WTC11 (cell line): ENCODE measurements around the gene NRIP2. TPM values are rescaled to one million over a fixed set of nuclear protein-coding genes. Genes with fewer than 3 reads are reported as not detected.

ENCODE experiments used
- ATF6 ChIP-seq: sonication (generic); formaldehyde crosslinking; IDR thresholded peaks from 2 replicates; pipeline ENCODE4 v1.8.1; 2023; ENCODE audit warnings: mild to moderate bottlenecking, missing genetic modification reagents
- CREB1 ChIP-seq: sonication (generic); formaldehyde crosslinking; IDR thresholded peaks from 2 replicates; pipeline ENCODE4 v1.8.0; 2023; ENCODE audit warnings: mild to moderate bottlenecking, missing genetic modification reagents
- E2F1 ChIP-seq: sonication (generic); formaldehyde crosslinking; IDR thresholded peaks from 2 replicates; pipeline ENCODE4 v1.8.0; 2022; ENCODE audit warnings: mild to moderate bottlenecking, missing genetic modification reagents
- E2F4 ChIP-seq: sonication (generic); formaldehyde crosslinking; IDR thresholded peaks from 2 replicates; pipeline ENCODE4 v1.8.1; 2022; ENCODE audit warnings: low read depth, mild to moderate bottlenecking, moderate library complexity, missing genetic modification reagents, borderline replicate concordance
- ERG ChIP-seq: fragments of 250-450 bp; sonication (Bioruptor Pico); IDR thresholded peaks from 2 replicates; pipeline ENCODE4 v1.8.0; 2021; ENCODE audit warnings: mild to moderate bottlenecking
- FOXP4 ChIP-seq: sonication (generic); formaldehyde crosslinking; IDR thresholded peaks from 2 replicates; pipeline ENCODE4 v1.8.0; 2022; ENCODE audit warnings: mild to moderate bottlenecking, missing genetic modification reagents
- GABPB1 ChIP-seq: sonication (generic); formaldehyde crosslinking; IDR thresholded peaks from 2 replicates; pipeline ENCODE4 v1.8.1; 2023; ENCODE audit warnings: mild to moderate bottlenecking, missing genetic modification reagents
- NFATC4 ChIP-seq: fragments of 250-450 bp; sonication (Bioruptor Pico); IDR thresholded peaks from 2 replicates; pipeline ENCODE4 v1.9.0; 2021; ENCODE audit warnings: mild to moderate bottlenecking
- NFYB ChIP-seq: sonication (generic); formaldehyde crosslinking; conservative IDR thresholded peaks from 2 replicates; pipeline ENCODE4 v1.8.0; 2022; ENCODE audit warnings: low read depth, missing genetic modification reagents
- NR2C2 ChIP-seq: sonication (generic); formaldehyde crosslinking; IDR thresholded peaks from 2 replicates; pipeline ENCODE4 v1.8.0; 2022; ENCODE audit warnings: mild to moderate bottlenecking, missing genetic modification reagents
- NR3C1 ChIP-seq: sonication (generic); formaldehyde crosslinking; conservative IDR thresholded peaks from 2 replicates; pipeline ENCODE4 v1.8.1; 2023; ENCODE audit warnings: low read depth, mild to moderate bottlenecking, missing genetic modification reagents
- PREB ChIP-seq: sonication (generic); formaldehyde crosslinking; IDR thresholded peaks from 2 replicates; pipeline ENCODE4 v1.8.1; 2022; ENCODE audit warnings: mild to moderate bottlenecking, missing genetic modification reagents, moderate library complexity, borderline replicate concordance
- RORB ChIP-seq: fragments of 250-450 bp; sonication (Bioruptor Pico); IDR thresholded peaks from 2 replicates; pipeline ENCODE4 v1.9.0; 2021; ENCODE audit warnings: mild to moderate bottlenecking
- SMAD3 ChIP-seq: sonication (generic); formaldehyde crosslinking; IDR thresholded peaks from 2 replicates; pipeline ENCODE4 v1.8.0; 2022; ENCODE audit warnings: missing genetic modification reagents, mild to moderate bottlenecking, borderline replicate concordance
- USF1 ChIP-seq: sonication (generic); formaldehyde crosslinking; IDR thresholded peaks from 2 replicates; pipeline ENCODE4 v1.8.0; 2022; ENCODE audit warnings: mild to moderate bottlenecking, missing genetic modification reagents
- ZBTB21 ChIP-seq: sonication (generic); formaldehyde crosslinking; IDR thresholded peaks from 2 replicates; pipeline ENCODE4 v1.8.1; 2023; ENCODE audit warnings: mild to moderate bottlenecking, missing genetic modification reagents, borderline replicate concordance
- ZNF219 ChIP-seq: sonication (generic); formaldehyde crosslinking; IDR thresholded peaks from 2 replicates; pipeline ENCODE4 v1.8.0; 2023; ENCODE audit warnings: missing genetic modification reagents, mild to moderate bottlenecking, borderline replicate concordance
- ZNF396 ChIP-seq: fragments of 250-450 bp; sonication (Bioruptor Pico); IDR thresholded peaks from 2 replicates; pipeline ENCODE4 v1.8.0; 2021; ENCODE audit warnings: mild to moderate bottlenecking, moderate library complexity, borderline replicate concordance
- ZNF425 ChIP-seq: fragments of 250-450 bp; sonication (Bioruptor Pico); conservative IDR thresholded peaks from 2 replicates; pipeline ENCODE4 v1.9.0; 2021; ENCODE audit warnings: mild to moderate bottlenecking
- ZNF532 ChIP-seq: fragments of 250-450 bp; sonication (Bioruptor Pico); IDR thresholded peaks from 2 replicates; pipeline ENCODE4 v1.9.0; 2021; ENCODE audit warnings: mild to moderate bottlenecking, borderline replicate concordance
- total RNA-seq: library from RNA; stranded (reverse); gene quantifications from 3 replicates; pipeline ENCODE4 v1.2.3, GENCODE V29; 2021

Gene NRIP2
- total RNA-seq, 1 experiment from 2014 or later: not detected

GRCh38 chr12:2877047-2877952, 42.5 kb upstream of the NRIP2 start, which contains the start of the genes FOXM1 and RHNO1 (continued):
- TF ChIP-seq USF1 (CRISPR knock-in tag) (peak; percentile 94), CREB1 (CRISPR knock-in tag) (no peak), PREB (CRISPR knock-in tag) (peak; percentile 65; the same call in 1 of the 2 replicates), ATF6 (no peak), ZNF396 (CRISPR knock-in tag) (no peak), ZBTB21 (CRISPR knock-in tag) (no peak), ERG (0 out of 2 replicates have a peak, but pooled peaks have one; percentile 19), ZNF532 (CRISPR knock-in tag) (no peak), ZNF425 (CRISPR knock-in tag) (no peak), FOXP4 (CRISPR knock-in tag) (peak; percentile 55; the same call in 1 of the 2 replicates), NR2C2 (CRISPR knock-in tag) (no peak; the same call in 1 of the 2 replicates), NR3C1 (CRISPR knock-in tag) (0 out of 2 replicates have a peak, but pooled peaks have one; percentile 17), E2F4 (CRISPR knock-in tag) (peak; percentile 99), RORB (no peak), NFATC4 (no peak), NFYB (CRISPR knock-in tag) (0 out of 2 replicates have a peak, but pooled peaks have one; percentile 25), GABPB1 (peak; percentile 55; the same call in 1 of the 2 replicates), E2F1 (CRISPR knock-in tag) (peak; percentile 83; the same call in 1 of the 2 replicates), ZNF219 (CRISPR knock-in tag) (no peak), SMAD3 (peak; percentile 63; the same call in 1 of the 2 replicates)
